OCI-LY3 (cell line): ENCODE data around the gene EIF4G1.

ENCODE experiments used
- EZH2phosphoT487 ChIP-seq: fragments of 200-600 bp; shearing (Covaris generic); IDR thresholded peaks from 2 replicates; pipeline ENCODE4 v1.6.1; 2018; ENCODE audit warnings: antibody characterized with exemption, mixed run types, low read depth
- TF ChIP-seq, protein P1 (sequence below): fragments of 200-600, 300-600 bp; sonication (generic); IDR thresholded peaks from 2 replicates; pipeline ENCODE4 v1.5.1; 2014; ENCODE audit warnings: antibody characterized with exemption, low read length, low read depth

DNA sequence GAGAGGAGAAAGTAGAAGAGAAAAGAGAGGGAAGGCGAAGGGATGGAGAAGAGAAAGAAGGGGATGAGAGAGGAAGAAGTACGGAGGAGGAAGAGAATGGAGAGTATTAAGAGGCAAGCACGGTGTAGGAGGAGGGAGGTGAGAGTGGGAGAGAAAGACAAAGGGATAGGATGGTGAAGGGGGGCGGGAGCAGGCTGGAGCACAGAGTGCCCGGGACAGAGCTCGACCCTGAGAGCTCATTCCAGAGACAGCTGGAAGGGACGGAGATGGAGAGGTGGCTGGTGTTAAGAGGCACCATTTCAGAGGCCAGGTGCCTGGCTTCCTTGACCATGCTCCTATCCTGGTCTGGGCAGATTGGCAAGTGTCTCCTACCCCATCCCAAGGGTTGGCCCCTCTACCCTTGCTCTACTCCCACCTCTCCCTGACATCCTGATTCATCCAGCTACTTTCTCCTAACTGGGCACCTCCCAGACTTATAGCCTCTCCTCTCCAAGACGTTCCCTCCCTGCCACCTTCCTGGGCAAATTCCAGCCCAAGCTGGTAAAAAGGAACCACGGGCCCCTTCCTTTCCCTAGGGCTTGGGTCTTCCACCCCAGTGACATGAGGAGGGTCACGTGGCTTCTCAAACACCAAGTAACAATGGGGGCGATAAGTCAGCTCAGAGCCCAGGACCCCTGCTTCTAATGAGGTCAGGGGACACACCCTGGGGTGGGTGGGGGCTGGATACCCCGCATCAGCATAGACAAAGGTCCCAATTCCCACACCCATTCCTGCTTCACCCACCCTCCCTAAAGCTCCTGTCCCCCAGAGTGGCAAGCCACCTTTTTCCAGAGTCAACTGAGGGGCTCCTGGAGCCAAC, 45.9 kb downstream of the EIF4G1 start:
- TF ChIP-seq, protein P1, sequence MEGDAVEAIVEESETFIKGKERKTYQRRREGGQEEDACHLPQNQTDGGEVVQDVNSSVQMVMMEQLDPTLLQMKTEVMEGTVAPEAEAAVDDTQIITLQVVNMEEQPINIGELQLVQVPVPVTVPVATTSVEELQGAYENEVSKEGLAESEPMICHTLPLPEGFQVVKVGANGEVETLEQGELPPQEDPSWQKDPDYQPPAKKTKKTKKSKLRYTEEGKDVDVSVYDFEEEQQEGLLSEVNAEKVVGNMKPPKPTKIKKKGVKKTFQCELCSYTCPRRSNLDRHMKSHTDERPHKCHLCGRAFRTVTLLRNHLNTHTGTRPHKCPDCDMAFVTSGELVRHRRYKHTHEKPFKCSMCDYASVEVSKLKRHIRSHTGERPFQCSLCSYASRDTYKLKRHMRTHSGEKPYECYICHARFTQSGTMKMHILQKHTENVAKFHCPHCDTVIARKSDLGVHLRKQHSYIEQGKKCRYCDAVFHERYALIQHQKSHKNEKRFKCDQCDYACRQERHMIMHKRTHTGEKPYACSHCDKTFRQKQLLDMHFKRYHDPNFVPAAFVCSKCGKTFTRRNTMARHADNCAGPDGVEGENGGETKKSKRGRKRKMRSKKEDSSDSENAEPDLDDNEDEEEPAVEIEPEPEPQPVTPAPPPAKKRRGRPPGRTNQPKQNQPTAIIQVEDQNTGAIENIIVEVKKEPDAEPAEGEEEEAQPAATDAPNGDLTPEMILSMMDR, result no peak
- TF ChIP-seq EZH2phosphoT487, result no peak
